NCI-H1436 (cell line): Measurements from ENCODE around the gene APOC4.
"Not testable (repeated sequence)": the region's sequence is repeated elsewhere in the genome, so short reads cannot be mapped to it uniquely, and the experiment has no call there.

Experiments
- DNase-seq: peaks from one replicate; lab custom pipeline; 2025; lab: John Stamatoyannopoulos, UW

APOC4 gene

GRCh38 chr19:44942067-44942571 lies at the start of gene APOC4:
Gene APOC4, plus strand, starts transcription at chr19:44942237. Its CDS starts 41 bp downstream, at chr19:44942278.
- no peak for DNase-seq

- DNase-seq = no peak
Observed at GRCh38 chr19:44892932-44893331, 49.1 kb upstream of the APOC4 start.

GRCh38 chr19:44893332-44894051 lies 48.5 kb upstream of the APOC4 start:
- DNase-seq = no peak

DNA sequence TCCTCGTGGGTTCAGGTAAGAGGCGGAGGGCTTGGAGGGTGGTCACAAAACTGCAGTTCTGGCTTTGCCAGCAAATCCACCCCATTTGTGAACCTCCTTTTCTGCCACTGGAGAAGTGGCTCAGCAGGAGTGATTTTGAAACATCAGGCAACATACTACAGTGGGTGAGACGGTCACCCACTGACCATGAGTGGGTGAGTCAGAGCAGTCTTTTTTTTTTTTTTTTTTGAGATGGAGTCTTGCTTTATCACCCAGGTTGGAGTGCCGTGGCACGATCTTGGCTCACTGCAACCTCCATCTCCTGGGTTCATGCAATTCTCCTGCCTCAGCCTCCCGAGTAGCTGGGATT lies 48.0 kb upstream of the APOC4 start:
- DNase-seq = no peak

- no peak for DNase-seq
Observed at GRCh38 chr19:44894946-44895345, 47.1 kb upstream of the APOC4 start.

GRCh38 chr19:44897835-44898234 lies 44.2 kb upstream of the APOC4 start:
- DNase-seq = no peak

- DNase-seq = no peak
Observed at GRCh38 chr19:44900328-44901244, 41.5 kb upstream of the APOC4 start.

DNA sequence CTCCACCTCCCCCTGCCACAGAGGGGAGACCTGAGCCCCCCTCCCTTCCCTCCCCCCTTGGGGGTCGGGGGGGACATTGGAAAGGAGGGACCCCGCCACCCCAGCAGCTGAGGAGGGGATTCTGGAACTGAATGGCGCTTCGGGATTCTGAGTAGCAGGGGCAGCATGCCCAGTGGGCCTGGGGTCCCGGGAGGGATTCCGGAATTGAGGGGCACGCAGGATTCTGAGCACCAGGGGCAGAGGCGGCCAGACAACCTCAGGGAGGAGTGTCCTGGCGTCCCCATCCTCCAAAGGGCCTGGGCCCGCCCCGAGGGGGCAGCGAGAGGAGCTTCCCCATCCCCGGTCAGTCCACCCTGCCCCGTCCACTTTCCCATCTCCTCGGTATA lies 38.8 kb upstream of the APOC4 start:
- no peak for DNase-seq

DNA sequence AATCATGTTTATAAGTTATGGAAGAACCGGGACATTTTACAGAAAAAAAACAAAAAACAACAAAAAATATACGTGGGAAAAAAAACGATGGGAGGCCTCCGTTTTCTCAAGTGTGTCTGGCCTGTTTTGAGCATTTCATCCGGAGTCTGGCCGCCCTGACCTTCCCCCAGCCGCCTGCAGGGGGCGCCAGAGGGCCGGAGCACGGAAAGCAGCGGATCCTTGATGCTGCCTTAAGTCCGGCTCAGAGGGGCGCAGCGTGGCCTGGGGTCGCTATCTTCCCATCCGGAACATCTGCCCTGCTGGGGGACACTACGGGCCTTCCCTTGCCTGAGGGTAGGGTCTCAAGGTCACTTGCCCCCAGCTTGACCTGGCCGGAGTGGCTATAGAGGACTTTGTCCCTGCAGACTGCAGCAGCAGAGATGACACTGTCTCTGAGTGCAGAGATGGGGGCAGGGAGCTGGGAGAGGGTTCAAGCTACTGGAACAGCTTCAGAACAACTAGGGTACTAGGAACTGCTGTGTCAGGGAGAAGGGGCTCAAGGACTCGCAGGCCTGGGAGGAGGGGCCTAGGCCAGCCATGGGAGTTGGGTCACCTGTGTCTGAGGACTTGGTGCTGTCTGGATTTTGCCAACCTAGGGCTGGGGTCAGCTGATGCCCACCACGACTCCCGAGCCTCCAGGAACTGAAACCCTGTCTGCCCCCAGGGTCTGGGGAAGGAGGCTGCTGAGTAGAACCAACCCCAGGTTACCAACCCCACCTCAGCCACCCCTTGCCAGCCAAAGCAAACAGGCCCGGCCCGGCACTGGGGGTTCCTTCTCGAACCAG lies 38.2 kb upstream of the APOC4 start:
- peak; percentile 7 for DNase-seq

- no peak for DNase-seq
Observed at GRCh38 chr19:44904426-44904994, 37.5 kb upstream of the APOC4 start.

- no peak for DNase-seq
Observed at GRCh38 chr19:44905437-44906160, 36.4 kb upstream of the APOC4 start, which contains the start of gene APOE. Gene APOE, plus strand, starts transcription at chr19:44905796. Its CDS starts 829 bp downstream, at chr19:44906625.

DNA sequence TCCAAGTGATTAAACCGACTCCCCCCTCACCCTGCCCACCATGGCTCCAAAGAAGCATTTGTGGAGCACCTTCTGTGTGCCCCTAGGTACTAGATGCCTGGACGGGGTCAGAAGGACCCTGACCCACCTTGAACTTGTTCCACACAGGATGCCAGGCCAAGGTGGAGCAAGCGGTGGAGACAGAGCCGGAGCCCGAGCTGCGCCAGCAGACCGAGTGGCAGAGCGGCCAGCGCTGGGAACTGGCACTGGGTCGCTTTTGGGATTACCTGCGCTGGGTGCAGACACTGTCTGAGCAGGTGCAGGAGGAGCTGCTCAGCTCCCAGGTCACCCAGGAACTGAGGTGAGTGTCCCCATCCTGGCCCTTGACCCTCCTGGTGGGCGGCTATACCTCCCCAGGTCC lies 34.4 kb upstream of the APOC4 start:
- no peak for DNase-seq

DNA sequence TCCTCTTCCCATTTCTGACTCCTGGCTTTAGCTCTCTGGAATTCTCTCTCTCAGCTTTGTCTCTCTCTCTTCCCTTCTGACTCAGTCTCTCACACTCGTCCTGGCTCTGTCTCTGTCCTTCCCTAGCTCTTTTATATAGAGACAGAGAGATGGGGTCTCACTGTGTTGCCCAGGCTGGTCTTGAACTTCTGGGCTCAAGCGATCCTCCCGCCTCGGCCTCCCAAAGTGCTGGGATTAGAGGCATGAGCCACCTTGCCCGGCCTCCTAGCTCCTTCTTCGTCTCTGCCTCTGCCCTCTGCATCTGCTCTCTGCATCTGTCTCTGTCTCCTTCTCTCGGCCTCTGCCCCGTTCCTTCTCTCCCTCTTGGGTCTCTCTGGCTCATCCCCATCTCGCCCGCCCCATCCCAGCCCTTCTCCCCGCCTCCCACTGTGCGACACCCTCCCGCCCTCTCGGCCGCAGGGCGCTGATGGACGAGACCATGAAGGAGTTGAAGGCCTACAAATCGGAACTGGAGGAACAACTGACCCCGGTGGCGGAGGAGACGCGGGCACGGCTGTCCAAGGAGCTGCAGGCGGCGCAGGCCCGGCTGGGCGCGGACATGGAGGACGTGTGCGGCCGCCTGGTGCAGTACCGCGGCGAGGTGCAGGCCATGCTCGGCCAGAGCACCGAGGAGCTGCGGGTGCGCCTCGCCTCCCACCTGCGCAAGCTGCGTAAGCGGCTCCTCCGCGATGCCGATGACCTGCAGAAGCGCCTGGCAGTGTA lies 33.8 kb upstream of the APOC4 start:
- no peak for DNase-seq

DNA sequence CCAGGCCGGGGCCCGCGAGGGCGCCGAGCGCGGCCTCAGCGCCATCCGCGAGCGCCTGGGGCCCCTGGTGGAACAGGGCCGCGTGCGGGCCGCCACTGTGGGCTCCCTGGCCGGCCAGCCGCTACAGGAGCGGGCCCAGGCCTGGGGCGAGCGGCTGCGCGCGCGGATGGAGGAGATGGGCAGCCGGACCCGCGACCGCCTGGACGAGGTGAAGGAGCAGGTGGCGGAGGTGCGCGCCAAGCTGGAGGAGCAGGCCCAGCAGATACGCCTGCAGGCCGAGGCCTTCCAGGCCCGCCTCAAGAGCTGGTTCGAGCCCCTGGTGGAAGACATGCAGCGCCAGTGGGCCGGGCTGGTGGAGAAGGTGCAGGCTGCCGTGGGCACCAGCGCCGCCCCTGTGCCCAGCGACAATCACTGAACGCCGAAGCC lies 33.2 kb upstream of the APOC4 start:
- DNase-seq = no peak

DNA sequence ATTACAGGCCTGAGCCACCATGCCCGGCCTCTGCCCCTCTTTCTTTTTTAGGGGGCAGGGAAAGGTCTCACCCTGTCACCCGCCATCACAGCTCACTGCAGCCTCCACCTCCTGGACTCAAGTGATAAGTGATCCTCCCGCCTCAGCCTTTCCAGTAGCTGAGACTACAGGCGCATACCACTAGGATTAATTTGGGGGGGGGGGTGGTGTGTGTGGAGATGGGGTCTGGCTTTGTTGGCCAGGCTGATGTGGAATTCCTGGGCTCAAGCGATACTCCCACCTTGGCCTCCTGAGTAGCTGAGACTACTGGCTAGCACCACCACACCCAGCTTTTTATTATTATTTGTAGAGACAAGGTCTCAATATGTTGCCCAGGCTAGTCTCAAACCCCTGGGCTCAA lies 32.3 kb upstream of the APOC4 start:
- DNase-seq = no peak

DNA sequence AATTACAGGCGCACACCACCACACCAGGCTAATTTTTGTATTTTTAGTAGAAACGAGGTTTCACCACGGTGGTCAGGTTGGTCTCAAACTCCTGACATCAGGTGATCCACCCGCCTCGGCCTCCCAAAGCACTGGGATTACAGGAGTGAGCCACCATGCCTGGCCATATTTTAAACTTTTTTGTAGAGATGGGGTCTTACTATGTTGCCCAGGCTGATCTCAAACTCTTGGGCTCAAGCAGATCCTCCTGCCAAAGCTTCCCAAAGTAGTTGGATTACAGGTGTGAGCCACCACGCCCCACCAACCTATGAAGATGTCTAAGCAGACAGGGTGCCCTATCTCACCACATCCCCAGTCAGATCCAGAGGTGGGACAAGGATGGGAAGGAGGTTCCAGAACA lies 30.1 kb upstream of the APOC4 start:
- not testable (repeated sequence) for DNase-seq

- DNase-seq = no peak
Observed at GRCh38 chr19:44912854-44913253, 29.2 kb upstream of the APOC4 start.

- not testable (repeated sequence) for DNase-seq
Observed at GRCh38 chr19:44913512-44914432, 28.3 kb upstream of the APOC4 start.
